ENCODE results near the gene VEGFD.

DNA sequence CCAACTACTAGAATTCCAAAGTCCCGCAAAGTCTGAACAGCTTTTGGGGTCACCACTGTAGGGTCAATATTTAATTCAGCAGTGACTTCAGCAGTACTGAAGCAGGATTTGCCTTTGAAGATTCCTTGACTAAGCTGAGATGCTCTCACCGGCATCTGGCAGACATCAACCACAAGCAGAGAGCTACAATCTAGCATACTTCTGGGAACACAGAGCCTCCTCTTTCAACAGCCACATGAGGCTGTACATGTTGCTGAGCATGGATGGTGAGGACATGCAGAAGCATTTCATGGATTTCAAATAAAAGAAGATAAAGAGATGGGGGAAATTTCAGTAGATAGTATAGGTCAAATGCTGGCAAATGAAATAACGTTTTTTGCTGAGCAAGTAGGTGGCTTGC, 62.1 kb downstream of the VEGFD start:
- no peak for TF ChIP-seq GATA2 (IDR thresholded peaks at IDR 0.05; ENCODE audit: low read depth, low read length)
- no peak for TF ChIP-seq GATA3 (IDR thresholded peaks at IDR 0.05; ENCODE audit: low read depth, low read length)
